ENCODE measurements around the gene OR4K1. TPM values are rescaled to one million over a fixed set of nuclear protein-coding genes. Genes with fewer than 3 reads are reported as not detected.

Gene OR4K1
- total RNA-seq, 2 donors from 2014 or later = not detected

DNA sequence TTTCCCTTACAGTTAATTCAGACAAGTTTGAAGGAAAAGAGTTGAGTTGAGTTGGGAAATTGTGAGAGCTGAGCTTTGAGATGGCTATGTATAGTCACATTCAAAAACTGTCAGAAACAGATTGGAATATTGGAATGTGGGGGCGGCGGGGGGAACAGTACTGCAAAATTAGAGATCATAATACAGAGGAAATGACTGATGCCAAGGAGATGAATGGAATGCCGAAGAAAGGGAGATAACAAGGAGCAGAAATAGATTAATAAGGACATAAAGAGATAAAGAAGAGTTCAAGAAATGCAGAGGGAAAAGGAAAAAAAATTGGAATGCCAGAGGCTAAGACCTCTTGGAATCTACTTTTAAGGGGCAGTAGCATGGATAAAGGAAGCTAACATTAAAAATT, 13.5 kb upstream of the OR4K1 start:
- Histone ChIP-seq H3K4me3 (no peak overlapping the region), H3K27me3 (no peaks in the 10 kb centered on the region), H3K27ac (no peak overlapping the region), H3K9me3 (no peaks in the 10 kb centered on the region), H3K4me1 (no peaks in the 10 kb centered on the region), H3K36me3 (no peaks in the 10 kb centered on the region)
- TF ChIP-seq CTCF (IDR thresholded peaks at IDR 0.05) = no peak
- DNase-seq (ENCODE audit: low spot score) = no peak

- Histone ChIP-seq H3K4me3 (no peak overlapping the region), H3K9me3 (no peaks in the 10 kb centered on the region), H3K4me1 (no peaks in the 10 kb centered on the region), H3K36me3 (no peaks in the 10 kb centered on the region), H3K27me3 (no peaks in the 10 kb centered on the region), H3K27ac (no peak overlapping the region)
- DNase-seq (ENCODE audit: low spot score) = no peak
- TF ChIP-seq CTCF (IDR thresholded peaks at IDR 0.05) = no peak
Observed at GRCh38 chr14:19917955-19918518, 12.7 kb upstream of the OR4K1 start.

- Histone ChIP-seq H3K27me3 (no peaks in the 10 kb centered on the region), H3K9me3 (no peaks in the 10 kb centered on the region), H3K4me1 (no peaks in the 10 kb centered on the region), H3K4me3 (no peak overlapping the region), H3K27ac (no peak overlapping the region), H3K36me3 (no peaks in the 10 kb centered on the region)
- DNase-seq (ENCODE audit: low spot score) = no peak
- TF ChIP-seq CTCF (IDR thresholded peaks at IDR 0.05) = no peak
Observed at GRCh38 chr14:19918553-19919264, 12.0 kb upstream of the OR4K1 start.

- H3K4me1 ChIP-seq = no peaks in the 10 kb centered on the region
- H3K27ac ChIP-seq = no peak within 1 kb of the TSS
- DNase-seq (ENCODE audit: low spot score) = no peak
- TF ChIP-seq CTCF (IDR thresholded peaks at IDR 0.05) = no peak
- H3K36me3 ChIP-seq = no peaks in the 10 kb centered on the region
- H3K9me3 ChIP-seq = no peaks in the 10 kb centered on the region
- no peaks in the 10 kb centered on the region for H3K27me3 ChIP-seq
- no peak within 1 kb of the TSS for H3K4me3 ChIP-seq
Observed at GRCh38 chr14:19920021-19920657, 10.6 kb upstream of the OR4K1 start, which contains the start of gene OR4K5. Gene OR4K5, plus strand, starts transcription at chr14:19920607. Its CDS starts 0 bp downstream, at chr14:19920607.

- DNase-seq (ENCODE audit: low spot score) = no peak
- H3K27me3 ChIP-seq = no peaks in the 10 kb centered on the region
- H3K27ac ChIP-seq = no peak overlapping the region
- no peaks in the 10 kb centered on the region for H3K9me3 ChIP-seq
- H3K4me3 ChIP-seq = no peak overlapping the region
- H3K36me3 ChIP-seq = no peaks in the 10 kb centered on the region
- no peak for TF ChIP-seq CTCF (IDR thresholded peaks at IDR 0.05)
- H3K4me1 ChIP-seq = no peaks in the 10 kb centered on the region
Observed at GRCh38 chr14:19941668-19942067, 11.0 kb downstream of the OR4K1 start.
